ENCODE data around the gene CNNM4. TPM values are rescaled to one million over a fixed set of nuclear protein-coding genes. Genes with fewer than 3 reads are reported as not detected.

CNNM4 gene
- total RNA-seq, 1 donor from 2014 or later, result 5.9 TPM

DNA sequence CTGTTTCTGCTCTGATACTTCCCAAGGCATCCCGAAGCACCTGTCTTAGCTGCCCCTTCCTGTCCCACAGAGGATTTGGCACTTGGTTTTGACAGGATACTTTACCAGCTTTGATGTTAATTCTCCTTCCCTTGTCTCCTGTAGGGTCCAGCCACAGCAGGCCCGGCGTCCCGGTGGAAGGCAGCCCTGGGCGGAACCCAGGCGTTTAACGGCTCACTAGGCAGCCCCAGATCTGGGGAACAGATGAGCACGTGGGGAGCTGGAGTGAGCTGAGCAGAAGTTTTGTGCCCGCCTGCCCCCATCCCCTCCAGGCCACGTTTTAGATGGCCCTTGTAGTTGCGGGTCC is 71.7 kb downstream of the CNNM4 start:
- Mint-ChIP-seq H3K27ac (ENCODE audit: unreplicated experiment) (no peak overlapping the region), H3K4me1 (ENCODE audit: unreplicated experiment) (peaks cover 14% of the 10 kb centered on the region), H3K27me3 (ENCODE audit: unreplicated experiment) (peaks cover 5% of the 10 kb centered on the region), H3K4me3 (ENCODE audit: unreplicated experiment) (no peak overlapping the region), H3K36me3 (ENCODE audit: low read depth, unreplicated experiment) (peaks cover 31% of the 10 kb centered on the region), H3K9me3 (ENCODE audit: unreplicated experiment) (no peaks in the 10 kb centered on the region)
- TF ChIP-seq, protein P1, sequence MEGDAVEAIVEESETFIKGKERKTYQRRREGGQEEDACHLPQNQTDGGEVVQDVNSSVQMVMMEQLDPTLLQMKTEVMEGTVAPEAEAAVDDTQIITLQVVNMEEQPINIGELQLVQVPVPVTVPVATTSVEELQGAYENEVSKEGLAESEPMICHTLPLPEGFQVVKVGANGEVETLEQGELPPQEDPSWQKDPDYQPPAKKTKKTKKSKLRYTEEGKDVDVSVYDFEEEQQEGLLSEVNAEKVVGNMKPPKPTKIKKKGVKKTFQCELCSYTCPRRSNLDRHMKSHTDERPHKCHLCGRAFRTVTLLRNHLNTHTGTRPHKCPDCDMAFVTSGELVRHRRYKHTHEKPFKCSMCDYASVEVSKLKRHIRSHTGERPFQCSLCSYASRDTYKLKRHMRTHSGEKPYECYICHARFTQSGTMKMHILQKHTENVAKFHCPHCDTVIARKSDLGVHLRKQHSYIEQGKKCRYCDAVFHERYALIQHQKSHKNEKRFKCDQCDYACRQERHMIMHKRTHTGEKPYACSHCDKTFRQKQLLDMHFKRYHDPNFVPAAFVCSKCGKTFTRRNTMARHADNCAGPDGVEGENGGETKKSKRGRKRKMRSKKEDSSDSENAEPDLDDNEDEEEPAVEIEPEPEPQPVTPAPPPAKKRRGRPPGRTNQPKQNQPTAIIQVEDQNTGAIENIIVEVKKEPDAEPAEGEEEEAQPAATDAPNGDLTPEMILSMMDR (IDR thresholded peaks at IDR 0.05; ENCODE audit: unreplicated experiment), result no peak
- DNase-seq (ENCODE audit: low spot score), result no peak

DNA sequence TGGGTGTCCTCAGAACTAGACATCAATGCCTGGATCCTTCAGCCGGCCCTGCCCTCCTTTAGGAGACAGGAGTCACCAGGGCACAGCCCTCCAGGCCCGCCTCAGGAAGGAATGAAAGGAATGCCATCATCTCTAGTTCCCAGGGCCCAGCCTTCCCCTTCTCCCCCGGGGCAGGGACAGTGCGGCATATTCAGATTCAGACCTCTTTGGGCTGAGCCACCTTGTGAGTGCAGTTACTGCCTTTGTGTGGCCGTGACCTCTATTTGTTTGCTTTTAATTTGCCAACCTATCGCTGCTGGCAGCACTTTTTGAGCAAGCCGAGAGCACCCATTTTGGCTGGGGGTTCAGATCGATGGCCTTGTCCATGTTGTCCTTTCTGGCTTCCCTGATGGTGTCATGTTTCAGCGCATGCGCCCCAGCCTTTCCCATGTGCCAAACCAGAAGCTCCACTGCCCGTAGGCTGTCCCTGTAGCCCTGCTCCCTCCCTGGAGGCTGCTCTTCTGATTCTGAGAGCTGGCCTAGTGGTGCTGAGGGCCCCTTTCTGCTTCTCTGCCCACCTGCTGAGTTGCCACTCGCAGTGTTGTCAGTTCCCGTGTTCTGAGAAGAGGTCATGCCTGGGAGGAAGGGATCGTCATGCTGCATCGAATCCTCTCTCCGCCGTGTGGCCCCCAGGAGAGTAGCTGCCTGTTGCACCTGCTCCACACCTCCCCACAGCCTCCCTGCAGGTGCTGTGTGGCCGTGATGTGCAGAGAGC is 72.2 kb downstream of the CNNM4 start:
- peak overlapping the region; percentile 77 for H3K27ac Mint-ChIP-seq (ENCODE audit: unreplicated experiment)
- H3K36me3 Mint-ChIP-seq (ENCODE audit: low read depth, unreplicated experiment), result peaks cover 31% of the 10 kb centered on the region
- no peaks in the 10 kb centered on the region for H3K9me3 Mint-ChIP-seq (ENCODE audit: unreplicated experiment)
- peak overlapping the region; percentile 83 for H3K4me3 Mint-ChIP-seq (ENCODE audit: unreplicated experiment)
- H3K27me3 Mint-ChIP-seq (ENCODE audit: unreplicated experiment), result peaks cover 5% of the 10 kb centered on the region
- TF ChIP-seq, protein P1 (IDR thresholded peaks at IDR 0.05; ENCODE audit: unreplicated experiment), result no peak
- H3K4me1 Mint-ChIP-seq (ENCODE audit: unreplicated experiment), result peaks cover 14% of the 10 kb centered on the region
- peak; percentile 60 for DNase-seq (ENCODE audit: low spot score)

DNA sequence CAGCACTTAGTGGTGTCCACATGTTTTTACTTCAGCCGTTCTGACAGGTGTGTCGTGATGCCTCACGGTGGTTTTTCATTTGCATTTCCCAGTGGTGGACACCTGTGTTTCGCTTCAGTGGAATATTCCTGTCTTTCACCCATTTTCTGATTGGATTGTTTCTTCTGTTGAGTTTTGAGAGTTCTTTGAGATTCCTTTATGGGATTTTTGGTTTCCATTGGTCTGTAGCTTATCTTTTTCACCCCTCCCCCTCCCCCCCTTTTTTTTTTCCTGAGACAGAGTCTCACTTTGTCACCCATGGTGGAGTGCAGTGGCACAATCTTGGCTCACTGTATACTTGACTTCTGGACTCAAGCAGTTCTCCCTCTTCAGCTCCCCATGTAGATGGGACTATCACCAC is 75.1 kb downstream of the CNNM4 start:
- no peak for DNase-seq (ENCODE audit: low spot score)
- H3K9me3 Mint-ChIP-seq (ENCODE audit: unreplicated experiment), result no peaks in the 10 kb centered on the region
- peaks cover 11% of the 10 kb centered on the region for H3K36me3 Mint-ChIP-seq (ENCODE audit: low read depth, unreplicated experiment)
- H3K27ac Mint-ChIP-seq (ENCODE audit: unreplicated experiment), result no peak overlapping the region
- TF ChIP-seq, protein P1 (IDR thresholded peaks at IDR 0.05; ENCODE audit: unreplicated experiment), result no peak
- H3K4me1 Mint-ChIP-seq (ENCODE audit: unreplicated experiment), result peaks cover 11% of the 10 kb centered on the region
- H3K27me3 Mint-ChIP-seq (ENCODE audit: unreplicated experiment), result peaks cover 4% of the 10 kb centered on the region
- no peak overlapping the region for H3K4me3 Mint-ChIP-seq (ENCODE audit: unreplicated experiment)

DNA sequence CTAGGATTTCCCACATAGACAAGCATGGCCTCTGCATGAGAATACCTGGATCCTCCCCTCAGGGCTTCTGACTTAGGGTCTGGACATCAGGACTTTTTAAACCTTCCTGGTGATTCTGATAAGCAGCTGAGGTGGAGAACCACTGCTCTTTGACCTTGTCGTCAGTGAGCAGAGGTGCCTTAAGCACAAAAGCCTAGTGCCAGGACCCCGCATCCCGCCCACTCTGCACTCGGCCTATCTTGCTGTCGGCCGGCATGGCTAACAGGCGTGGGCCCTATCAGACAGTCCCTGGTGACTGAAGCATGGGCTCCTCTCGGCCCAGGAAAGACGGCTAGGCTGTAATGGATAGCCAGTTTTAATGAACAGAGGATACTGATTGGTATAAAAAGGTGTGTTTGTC is 76.9 kb downstream of the CNNM4 start:
- H3K4me3 Mint-ChIP-seq (ENCODE audit: unreplicated experiment), result no peak overlapping the region
- H3K27ac Mint-ChIP-seq (ENCODE audit: unreplicated experiment), result no peak overlapping the region
- DNase-seq (ENCODE audit: low spot score), result no peak
- peaks cover 8% of the 10 kb centered on the region for H3K4me1 Mint-ChIP-seq (ENCODE audit: unreplicated experiment)
- peaks cover 5% of the 10 kb centered on the region for H3K36me3 Mint-ChIP-seq (ENCODE audit: low read depth, unreplicated experiment)
- no peaks in the 10 kb centered on the region for H3K9me3 Mint-ChIP-seq (ENCODE audit: unreplicated experiment)
- H3K27me3 Mint-ChIP-seq (ENCODE audit: unreplicated experiment), result peaks cover 4% of the 10 kb centered on the region
- TF ChIP-seq, protein P1 (IDR thresholded peaks at IDR 0.05; ENCODE audit: unreplicated experiment), result no peak
